ENCODE results near the gene EYS.

The EYS gene

GRCh38 chr6:64213697-64214096 lies 1493.3 kb downstream of the EYS start:
- no peak for DNase-seq

GRCh38 chr6:64197246-64197645 lies 1509.8 kb downstream of the EYS start:
- DNase-seq: no peak

- DNase-seq: no peak
Measured at GRCh38 chr6:64186592-64186991, 1520.4 kb downstream of the EYS start.

- DNase-seq: no peak
Measured at GRCh38 chr6:64185621-64186020, 1521.4 kb downstream of the EYS start.

- no peak for DNase-seq
Measured at GRCh38 chr6:64175296-64175695, 1531.7 kb downstream of the EYS start.

- no peak for DNase-seq
Measured at GRCh38 chr6:64170316-64170715, 1536.7 kb downstream of the EYS start.

- DNase-seq: no peak
Measured at GRCh38 chr6:64160486-64160885, 1546.5 kb downstream of the EYS start.

GRCh38 chr6:64155063-64155462 lies 1552.0 kb downstream of the EYS start:
- no peak for DNase-seq

GRCh38 chr6:64146876-64147275 lies 1560.2 kb downstream of the EYS start:
- no peak for DNase-seq

GRCh38 chr6:64146094-64146493 lies 1560.9 kb downstream of the EYS start:
- no peak for DNase-seq

GRCh38 chr6:64145658-64146057 lies 1561.4 kb downstream of the EYS start:
- DNase-seq: no peak

- DNase-seq: no peak
Measured at GRCh38 chr6:64143101-64143500, 1563.9 kb downstream of the EYS start.

- DNase-seq: no peak
Measured at GRCh38 chr6:64141680-64142079, 1565.3 kb downstream of the EYS start.

GRCh38 chr6:64128301-64129024 lies 1578.6 kb downstream of the EYS start:
- no peak for DNase-seq

GRCh38 chr6:64123761-64124633 lies 1583.0 kb downstream of the EYS start:
- no peak for DNase-seq

- DNase-seq: no peak
Measured at GRCh38 chr6:64122712-64123375, 1584.2 kb downstream of the EYS start.

GRCh38 chr6:64121011-64121565 lies 1585.9 kb downstream of the EYS start:
- no peak for DNase-seq

GRCh38 chr6:64113704-64114103 lies 1593.3 kb downstream of the EYS start:
- no peak for DNase-seq

GRCh38 chr6:64104051-64104450 lies 1603.0 kb downstream of the EYS start:
- no peak for DNase-seq

GRCh38 chr6:64103480-64103879 lies 1603.5 kb downstream of the EYS start:
- DNase-seq: no peak

GRCh38 chr6:64100702-64101303 lies 1606.2 kb downstream of the EYS start:
- DNase-seq: no peak

- DNase-seq: no peak
Measured at GRCh38 chr6:64090352-64090751, 1616.7 kb downstream of the EYS start.

- DNase-seq: no peak
Measured at GRCh38 chr6:64085126-64085525, 1621.9 kb downstream of the EYS start.
